K562 (cell line): Measurements from ENCODE around the gene VTN. TPM values are rescaled to one million over a fixed set of nuclear protein-coding genes. Genes with fewer than 3 reads are reported as not detected.

Experiments used
- ATAC-seq: fragments of 200-7000 bp; cut with Tn5 transposase; 3 replicates; pipeline ENCODE4 v1.9.1; 2020; ENCODE audit warnings: moderate library complexity
- BruUV-seq: library from RNA; stranded (reverse); fragments of 400-500 nt; replicated peaks from 2 replicates; lab custom pipeline; 2021; lab: Mats Ljungman, UMichigan
- CTCF ChIA-PET: fragments of 300-600 bp; formaldehyde crosslinking; extraction: SDS; loops from one replicate; lab custom pipeline; 2021; ENCODE audit warnings: low intra/inter-chr PET ratio; lab: Yijun Ruan, JAX
- POLR2A ChIA-PET: fragments of 300-600, 350-650 bp; sonication (Branson Sonifier 250); formaldehyde crosslinking; extraction: SDS; loops from one replicate; lab custom pipeline; 2021; ENCODE audit warnings: antibody characterized with exemption, inconsistent platforms; lab: Yijun Ruan, JAX
- DNase-seq, 4 experiments: peaks; one replicate each; pipeline versions ENCODE4 v3.0.0 to v3.0.0-alpha.2; 2011 to 2018; ENCODE audit warnings: low spot score in 3 of 4, mixed read lengths in 3 of 4; ENCODE audit errors: extremely low read depth in 1 of 4
- FAIRE-seq: peaks from 2 replicates; lab custom pipeline; 2011; peaks lifted over from hg19 to GRCh38; lab: Jason Lieb, UNC
- H2AFZ ChIP-seq: 2 replicates; pipeline ENCODE4 v1.6.0; 2011; ENCODE audit warnings: low read depth, low read length, control low read depth, inconsistent platforms
- H3K27ac ChIP-seq: fragments of 200-600 bp; 3 replicates; pipeline ENCODE4 v1.8.0; 2011; ENCODE audit warnings: low read depth, mild to moderate bottlenecking, control low read depth, inconsistent platforms, low read length, moderate library complexity, mixed read lengths; ENCODE audit errors: extremely low read depth
- H3K27me3 ChIP-seq, 2 experiments: fragments of 300-600 bp in 1 of 2; 2 replicates in 1 of 2; 3 replicates in 1 of 2; pipeline versions ENCODE4 v1.6.0 to v1.8.0; 2011; ENCODE audit warnings: inconsistent platforms in 2 of 2, low read length in 2 of 2, mild to moderate bottlenecking in 1 of 2, mixed read lengths in 1 of 2, moderate library complexity in 1 of 2; ENCODE audit not compliant: control insufficient read depth in 2 of 2, insufficient read depth in 2 of 2
- H3K36me3 ChIP-seq: fragments of 300-600 bp; 3 replicates; pipeline ENCODE4 v1.8.0; 2011; ENCODE audit warnings: mild to moderate bottlenecking, low read length, inconsistent platforms; ENCODE audit not compliant: control insufficient read depth, insufficient read depth
- H3K4me1 ChIP-seq, 2 experiments: fragments of 200-600 bp in 1 of 2; replicated peaks in 1 of 2; 2 replicates in 1 of 2; 3 replicates in 1 of 2; pipeline versions ENCODE4 v1.5.1 to v1.8.0; 2011; ENCODE audit warnings: inconsistent platforms in 2 of 2, low read length in 2 of 2, mild to moderate bottlenecking in 1 of 2, mixed read lengths in 1 of 2, moderate library complexity in 1 of 2; ENCODE audit not compliant: control insufficient read depth in 2 of 2, insufficient read depth in 2 of 2
- H3K4me2 ChIP-seq: 2 replicates; pipeline ENCODE4 v1.6.1; 2011; ENCODE audit warnings: low read length, control low read depth, inconsistent platforms, mixed read lengths; ENCODE audit not compliant: insufficient read depth
- H3K4me3 ChIP-seq: fragments of 200-600 bp; sonication (generic), shearing (Covaris generic); 2 replicates; pipeline ENCODE4 v1.5.1; 2016; ENCODE audit warnings: control low read depth, inconsistent platforms
- H3K79me2 ChIP-seq: fragments of 200-600 bp; 3 replicates; pipeline ENCODE4 v1.8.0; 2011; ENCODE audit warnings: low read length, inconsistent platforms; ENCODE audit not compliant: control insufficient read depth, insufficient read depth
- H3K9ac ChIP-seq, 2 experiments: 2 replicates each; pipeline versions ENCODE4 v1.6.0 to v1.6.1; 2011; ENCODE audit warnings: low read depth in 2 of 2, low read length in 2 of 2, control low read depth in 1 of 2, inconsistent platforms in 1 of 2, mild to moderate bottlenecking in 1 of 2, mixed read lengths in 1 of 2; ENCODE audit not compliant: insufficient read depth in 1 of 2
- H3K9me1 ChIP-seq: one replicate; pipeline ENCODE4 v1.6.0; 2011; ENCODE audit warnings: inconsistent platforms, mild to moderate bottlenecking, low read length, moderate library complexity; ENCODE audit not compliant: control insufficient read depth, insufficient read depth
- H3K9me3 ChIP-seq: replicated peaks from 2 replicates; pipeline ENCODE4 v1.5.1; 2011; ENCODE audit warnings: low read depth, low read length, inconsistent platforms; ENCODE audit not compliant: control insufficient read depth, insufficient read depth
- H4K20me1 ChIP-seq: replicated peaks from 2 replicates; pipeline ENCODE4 v1.6.1; 2011; ENCODE audit warnings: low read length, inconsistent platforms, mixed read lengths; ENCODE audit not compliant: control insufficient read depth, insufficient read depth
- FOXA1 ChIP-seq: fragments of 450-650 bp; IDR thresholded peaks from 2 replicates; pipeline ENCODE4 v1.6.1; 2016; ENCODE audit warnings: mild to moderate bottlenecking, borderline replicate concordance
- NCOA6 ChIP-seq: fragments of 450-650 bp; IDR thresholded peaks from 2 replicates; pipeline ENCODE4 v1.6.1; 2017; ENCODE audit warnings: mild to moderate bottlenecking
- NR1H2 ChIP-seq: sonication (generic); formaldehyde crosslinking; IDR thresholded peaks from 2 replicates; pipeline ENCODE4 v1.4.0; 2020; ENCODE audit warnings: mild to moderate bottlenecking, missing genetic modification reagents
- NR4A1 ChIP-seq, 2 experiments: fragments of 250-450 bp in 1 of 2; fragments of 450-650 bp in 1 of 2; sonication (Bioruptor Pico) in 1 of 2; IDR thresholded peaks; 2 replicates each; pipeline versions ENCODE4 v1.4.0 to v1.6.1; 2016 to 2020; ENCODE audit warnings: mild to moderate bottlenecking in 2 of 2, missing compliant biosample characterization in 1 of 2, missing genetic modification characterization in 1 of 2, moderate library complexity in 1 of 2
- RFX1 ChIP-seq: fragments of 450-650 bp; IDR thresholded peaks from 2 replicates; pipeline ENCODE4 v1.6.1; 2016; ENCODE audit warnings: mild to moderate bottlenecking, moderate library complexity
- SLC30A9 ChIP-seq: fragments of 250-450 bp; sonication (Bioruptor Pico); IDR thresholded peaks from 2 replicates; pipeline ENCODE4 v1.8.0; 2022; ENCODE audit warnings: mild to moderate bottlenecking, moderate library complexity
- SMARCA4 ChIP-seq: fragments of 450-650 bp; IDR thresholded peaks from 2 replicates; pipeline ENCODE4 v1.6.1; 2016
- SRF ChIP-seq, 2 experiments: fragments of 250-450, 450-650 bp in 1 of 2; sonication (Bioruptor Pico) in 1 of 2; sonication (generic) in 1 of 2; formaldehyde crosslinking; IDR thresholded peaks; 2 replicates each; pipeline versions ENCODE4 v1.5.0 to v1.5.1; 2020 to 2022; ENCODE audit warnings: mild to moderate bottlenecking in 1 of 2, missing genetic modification reagents in 1 of 2
- ZC3H4 ChIP-seq: sonication (generic); formaldehyde crosslinking; IDR thresholded peaks from 2 replicates; pipeline ENCODE4 v1.9.0; 2021; ENCODE audit warnings: missing genetic modification reagents, borderline replicate concordance
- ZNF76 ChIP-seq: fragments of 250-450 bp; sonication (Bioruptor Pico); IDR thresholded peaks from 2 replicates; pipeline ENCODE4 v1.4.0; 2020; ENCODE audit warnings: mild to moderate bottlenecking, moderate library complexity, borderline replicate concordance
- WGBS: fragments of 100-300 bp; shearing (Covaris generic); methylation state at CpG from one replicate; pipeline ENCODE4 v1.1.6; 2016; ENCODE audit warnings: low coverage, mixed read lengths; ENCODE audit not compliant: insufficient coverage; ENCODE audit errors: missing lambda C conversion rate; 5-methylcytosine and 5-hydroxymethylcytosine counted together
- in situ Hi-C: fragments of 300-500 bp; cut with MboI; formaldehyde crosslinking; loops from 4 replicates; pipeline ENCODE4 v1.15.0; 2018; ENCODE audit warnings: inconsistent platforms, mixed read lengths
- intact Hi-C: fragments of 100-400 bp; cut with micrococcal nuclease; formaldehyde crosslinking; loops from 2 replicates; pipeline ENCODE4 v1.14.2; 2022
- polyA plus RNA-seq, 8 experiments: library from polyadenylated mRNA; depleted of rRNA in 4 of 8; stranded (reverse) in 5 of 8; unstranded in 3 of 8; fragments of >200 nt; fragmentation: Nextera tagmentation in 2 of 8; fragmentation: Illumina TruSeq in 1 of 8; extraction: Ambion mirVana in 2 of 8; extraction: Trizol in 1 of 8; gene quantifications; 2 replicates each; pipeline versions ENCODE4 v1.2.1 to v1.2.3, GENCODE V29; 2011 to 2014; ENCODE audit warnings: inconsistent platforms in 1 of 8, missing spikeins in 1 of 8
- total RNA-seq, 7 experiments: library from RNA; depleted of rRNA in 6 of 7; stranded (reverse); fragments of >200 nt in 6 of 7; fragmentation: Illumina TruSeq in 2 of 7; extraction: Trizol in 2 of 7; gene quantifications; 2 replicates each; pipeline versions ENCODE4 v1.2.1 to v1.2.3, GENCODE V29; 2011 to 2021; ENCODE audit warnings: low replicate concordance in 1 of 7
- TF ChIP-seq, protein P1 (sequence below): sonication (generic); formaldehyde crosslinking; IDR thresholded peaks from 2 replicates; pipeline ENCODE4 v1.9.0; 2022; ENCODE audit warnings: mild to moderate bottlenecking, missing genetic modification reagents
- TF ChIP-seq, protein P2 (sequence below), 2 experiments: fragments of 450-650 bp in 1 of 2; sonication (generic) in 1 of 2; formaldehyde crosslinking; conservative IDR thresholded peaks; 2 replicates each; pipeline versions ENCODE4 v1.4.0 to v1.8.1; 2020 to 2022; ENCODE audit warnings: mild to moderate bottlenecking in 1 of 2, missing genetic modification reagents in 1 of 2
- TF ChIP-seq, protein P3 (sequence below), 2 experiments: fragments of 450-650 bp; IDR thresholded peaks; 2 replicates each; pipeline ENCODE4 v1.6.1; 2018; ENCODE audit warnings: mild to moderate bottlenecking in 2 of 2, low read depth in 1 of 2; ENCODE audit not compliant: partially characterized antibody in 2 of 2
- TF ChIP-seq, protein P4 (sequence below): sonication (generic); formaldehyde crosslinking; IDR thresholded peaks from 2 replicates; pipeline ENCODE4 v1.8.1; 2023; ENCODE audit warnings: mild to moderate bottlenecking, missing genetic modification reagents

Gene VTN
- total and polyA plus RNA-seq, 9 of the 15 experiments (the other 6 are each of a cell fraction or from before 2014, with no cell fraction given), result 0.13 to 1.0 (median 0.29) TPM; not detected in 1

DNA sequence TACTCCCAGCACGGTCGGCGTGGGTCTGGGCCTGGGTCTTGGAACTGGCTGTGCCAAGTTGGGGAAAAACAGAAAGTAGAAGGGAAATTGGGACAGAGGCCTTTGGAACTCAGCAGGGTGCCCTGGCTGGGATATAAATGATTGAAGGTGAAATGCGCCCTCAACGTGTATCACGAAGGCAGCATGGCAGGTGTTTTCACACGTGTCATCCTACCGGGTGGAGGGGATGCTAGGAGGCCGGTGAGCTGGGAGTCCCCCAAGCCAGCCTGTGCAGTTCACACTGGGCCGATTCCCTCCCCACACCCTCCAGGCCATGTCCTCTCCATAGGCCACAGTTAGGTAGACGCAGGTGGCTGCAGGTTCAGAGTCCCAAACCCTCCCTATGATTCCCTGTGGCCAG is 28.6 kb downstream of the VTN start (continued):
- TF ChIP-seq SMARCA4 (no peak), FOXA1 (no peak), RFX1 (no peak)
- TF ChIP-seq, protein P1, sequence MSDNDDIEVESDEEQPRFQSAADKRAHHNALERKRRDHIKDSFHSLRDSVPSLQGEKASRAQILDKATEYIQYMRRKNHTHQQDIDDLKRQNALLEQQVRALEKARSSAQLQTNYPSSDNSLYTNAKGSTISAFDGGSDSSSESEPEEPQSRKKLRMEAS (CRISPR knock-in tag), result no peak

DNA sequence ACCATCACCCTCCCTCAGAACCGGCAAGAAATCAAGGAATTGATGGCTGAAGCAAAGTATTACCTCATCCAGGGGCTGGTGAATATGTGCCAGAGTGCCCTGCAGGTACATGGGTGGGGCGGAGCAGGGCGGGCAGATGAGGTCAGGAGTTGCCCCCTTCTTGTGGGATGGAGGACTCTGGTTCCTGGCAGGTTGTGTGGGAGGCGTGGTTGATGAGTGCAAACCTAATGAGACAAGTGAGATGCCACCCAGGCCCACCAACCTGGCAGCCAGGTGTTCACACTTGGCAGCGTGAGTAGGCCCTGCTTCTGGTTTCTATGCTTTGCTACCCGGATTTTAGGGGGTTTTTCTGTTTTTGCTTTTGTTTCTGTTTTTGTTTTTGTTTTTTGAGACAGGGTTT is 29.7 kb downstream of the VTN start:
- H4K20me1 ChIP-seq, result peaks cover 5% of the 10 kb centered on the region; the same call in 1 of the 2 replicates
- 77% methylated on average over 5 of the region's 6 CpGs for WGBS
- no peak overlapping the region for H2AFZ ChIP-seq
- no peak for DNase-seq
- peaks cover 2% of the 10 kb centered on the region for H3K9me1 ChIP-seq
- CTCF ChIA-PET, result no interaction called here
- H3K4me1 ChIP-seq, result peaks cover 9 to 14% of the 10 kb centered on the region in 2 experiments; a peak in 4 of 5 replicates
- no peak for FAIRE-seq
- no peak overlapping the region for H3K4me3 ChIP-seq
- H3K27me3 ChIP-seq, result no peaks in the 10 kb centered on the region
- in situ Hi-C loops, result no loop called here
- no peak overlapping the region for H3K27ac ChIP-seq
- peaks cover 51% of the 10 kb centered on the region for H3K36me3 ChIP-seq
- no peak overlapping the region for H3K9ac ChIP-seq
- POLR2A ChIA-PET, result no interaction called here
- no peak for ATAC-seq
- no peaks in the 10 kb centered on the region for H3K9me3 ChIP-seq
- intact Hi-C loops, result no loop called here
- H3K79me2 ChIP-seq, result peaks cover 19% of the 10 kb centered on the region
- no peak overlapping the region for H3K4me2 ChIP-seq
- no TSS peak for BruUV-seq
- TF ChIP-seq NR4A1 (CRISPR knock-in tag; IDR thresholded peaks at IDR 0.05) (no peak), NR4A1 (tag; IDR thresholded peaks at IDR 0.05) (no peak), ZNF76 (no peak), SRF (CRISPR knock-in tag; IDR thresholded peaks at IDR 0.05) (no peak), SLC30A9 (CRISPR knock-in tag) (no peak), NCOA6 (no peak), NR1H2 (CRISPR knock-in tag) (no peak), ZC3H4 (CRISPR knock-in tag) (no peak)
- TF ChIP-seq, protein P2, sequence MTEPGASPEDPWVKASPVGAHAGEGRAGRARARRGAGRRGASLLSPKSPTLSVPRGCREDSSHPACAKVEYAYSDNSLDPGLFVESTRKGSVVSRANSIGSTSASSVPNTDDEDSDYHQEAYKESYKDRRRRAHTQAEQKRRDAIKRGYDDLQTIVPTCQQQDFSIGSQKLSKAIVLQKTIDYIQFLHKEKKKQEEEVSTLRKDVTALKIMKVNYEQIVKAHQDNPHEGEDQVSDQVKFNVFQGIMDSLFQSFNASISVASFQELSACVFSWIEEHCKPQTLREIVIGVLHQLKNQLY (CRISPR knock-in tag; conservative IDR thresholded peaks at IDR 0.05), result no peak
- TF ChIP-seq, protein P3, sequence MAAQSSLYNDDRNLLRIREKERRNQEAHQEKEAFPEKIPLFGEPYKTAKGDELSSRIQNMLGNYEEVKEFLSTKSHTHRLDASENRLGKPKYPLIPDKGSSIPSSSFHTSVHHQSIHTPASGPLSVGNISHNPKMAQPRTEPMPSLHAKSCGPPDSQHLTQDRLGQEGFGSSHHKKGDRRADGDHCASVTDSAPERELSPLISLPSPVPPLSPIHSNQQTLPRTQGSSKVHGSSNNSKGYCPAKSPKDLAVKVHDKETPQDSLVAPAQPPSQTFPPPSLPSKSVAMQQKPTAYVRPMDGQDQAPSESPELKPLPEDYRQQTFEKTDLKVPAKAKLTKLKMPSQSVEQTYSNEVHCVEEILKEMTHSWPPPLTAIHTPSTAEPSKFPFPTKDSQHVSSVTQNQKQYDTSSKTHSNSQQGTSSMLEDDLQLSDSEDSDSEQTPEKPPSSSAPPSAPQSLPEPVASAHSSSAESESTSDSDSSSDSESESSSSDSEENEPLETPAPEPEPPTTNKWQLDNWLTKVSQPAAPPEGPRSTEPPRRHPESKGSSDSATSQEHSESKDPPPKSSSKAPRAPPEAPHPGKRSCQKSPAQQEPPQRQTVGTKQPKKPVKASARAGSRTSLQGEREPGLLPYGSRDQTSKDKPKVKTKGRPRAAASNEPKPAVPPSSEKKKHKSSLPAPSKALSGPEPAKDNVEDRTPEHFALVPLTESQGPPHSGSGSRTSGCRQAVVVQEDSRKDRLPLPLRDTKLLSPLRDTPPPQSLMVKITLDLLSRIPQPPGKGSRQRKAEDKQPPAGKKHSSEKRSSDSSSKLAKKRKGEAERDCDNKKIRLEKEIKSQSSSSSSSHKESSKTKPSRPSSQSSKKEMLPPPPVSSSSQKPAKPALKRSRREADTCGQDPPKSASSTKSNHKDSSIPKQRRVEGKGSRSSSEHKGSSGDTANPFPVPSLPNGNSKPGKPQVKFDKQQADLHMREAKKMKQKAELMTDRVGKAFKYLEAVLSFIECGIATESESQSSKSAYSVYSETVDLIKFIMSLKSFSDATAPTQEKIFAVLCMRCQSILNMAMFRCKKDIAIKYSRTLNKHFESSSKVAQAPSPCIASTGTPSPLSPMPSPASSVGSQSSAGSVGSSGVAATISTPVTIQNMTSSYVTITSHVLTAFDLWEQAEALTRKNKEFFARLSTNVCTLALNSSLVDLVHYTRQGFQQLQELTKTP (IDR thresholded peaks at IDR 0.05; ENCODE audit: low read depth in 1 of 2, partially characterized antibody in 2 of 2), result no peak
- TF ChIP-seq, protein P4, sequence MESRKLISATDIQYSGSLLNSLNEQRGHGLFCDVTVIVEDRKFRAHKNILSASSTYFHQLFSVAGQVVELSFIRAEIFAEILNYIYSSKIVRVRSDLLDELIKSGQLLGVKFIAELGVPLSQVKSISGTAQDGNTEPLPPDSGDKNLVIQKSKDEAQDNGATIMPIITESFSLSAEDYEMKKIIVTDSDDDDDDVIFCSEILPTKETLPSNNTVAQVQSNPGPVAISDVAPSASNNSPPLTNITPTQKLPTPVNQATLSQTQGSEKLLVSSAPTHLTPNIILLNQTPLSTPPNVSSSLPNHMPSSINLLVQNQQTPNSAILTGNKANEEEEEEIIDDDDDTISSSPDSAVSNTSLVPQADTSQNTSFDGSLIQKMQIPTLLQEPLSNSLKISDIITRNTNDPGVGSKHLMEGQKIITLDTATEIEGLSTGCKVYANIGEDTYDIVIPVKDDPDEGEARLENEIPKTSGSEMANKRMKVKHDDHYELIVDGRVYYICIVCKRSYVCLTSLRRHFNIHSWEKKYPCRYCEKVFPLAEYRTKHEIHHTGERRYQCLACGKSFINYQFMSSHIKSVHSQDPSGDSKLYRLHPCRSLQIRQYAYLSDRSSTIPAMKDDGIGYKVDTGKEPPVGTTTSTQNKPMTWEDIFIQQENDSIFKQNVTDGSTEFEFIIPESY (CRISPR knock-in tag), result no peak
